NCI-H345 treated with DMSO at 0.1 percent for 48 hours (cell line): Measurements from ENCODE around the gene AKT1.

Source experiments
- DNase-seq: peaks from one replicate; lab custom pipeline; 2025; ENCODE audit not compliant: unreplicated experiment; lab: John Stamatoyannopoulos, UW

The AKT1 gene

GRCh38 chr14:104773505-104774452 is 21.8 kb downstream of the AKT1 start:
- no peak for DNase-seq

- no peak for DNase-seq
Observed at GRCh38 chr14:104772707-104773504, 22.6 kb downstream of the AKT1 start.

GRCh38 chr14:104771918-104772706 is 23.4 kb downstream of the AKT1 start:
- no peak for DNase-seq

- DNase-seq: no peak
Observed at GRCh38 chr14:104771374-104771773, 24.2 kb downstream of the AKT1 start.

- DNase-seq: no peak
Observed at GRCh38 chr14:104770851-104771272, 24.7 kb downstream of the AKT1 start.

GRCh38 chr14:104770072-104770579 is 25.4 kb downstream of the AKT1 start:
- DNase-seq: no peak

GRCh38 chr14:104769324-104770071 is 26.1 kb downstream of the AKT1 start:
- no peak for DNase-seq

- peak; percentile 29 for DNase-seq
Observed at GRCh38 chr14:104768437-104769323, 26.9 kb downstream of the AKT1 start.

- no peak for DNase-seq
Observed at GRCh38 chr14:104767634-104767918, 28.0 kb downstream of the AKT1 start.

GRCh38 chr14:104766863-104767633 is 28.5 kb downstream of the AKT1 start:
- DNase-seq: no peak

GRCh38 chr14:104766256-104766862 is 29.2 kb downstream of the AKT1 start:
- no peak for DNase-seq

- no peak for DNase-seq
Observed at GRCh38 chr14:104765517-104765916, 30.0 kb downstream of the AKT1 start.

GRCh38 chr14:104758981-104759969 is 36.3 kb downstream of the AKT1 start:
- peak; percentile 40 for DNase-seq

- DNase-seq: no peak
Observed at GRCh38 chr14:104757681-104758392, 37.7 kb downstream of the AKT1 start.

- DNase-seq: no peak
Observed at GRCh38 chr14:104757238-104757585, 38.3 kb downstream of the AKT1 start.

- DNase-seq: no peak
Observed at GRCh38 chr14:104756477-104757237, 38.9 kb downstream of the AKT1 start.
